ENCODE data around the gene LYZ.

The LYZ gene

GRCh38 chr12:69392179-69392928 is 44.2 kb downstream of the LYZ start:
- H3K27ac ChIP-seq (ENCODE audit: low read length) = no peak overlapping the region
- H3K9me3 ChIP-seq (ENCODE audit: control insufficient read depth in 1 of 2, low read length in 2 of 2) = peaks cover 5% of the 10 kb centered on the region in 2 donors
- no peaks in the 10 kb centered on the region for H3K4me1 ChIP-seq (ENCODE audit: control insufficient read depth in 1 of 2, insufficient read depth in 2 of 2, low read length in 2 of 2)

GRCh38 chr12:69396041-69396440 is 47.9 kb downstream of the LYZ start:
- H3K4me1 ChIP-seq (ENCODE audit: control insufficient read depth in 1 of 2, insufficient read depth in 2 of 2, low read length in 2 of 2) = no peaks in the 10 kb centered on the region

More at GRCh38 chr12:69392179-69392928, 44.2 kb downstream of the LYZ start:
- Histone ChIP-seq H3K36me3 (ENCODE audit: control insufficient read depth in 1 of 2, insufficient read depth in 2 of 2, low read length in 2 of 2) (peaks cover 0 to 13% of the 10 kb centered on the region in 2 donors), H3K27me3 (ENCODE audit: low read depth, low read length) (no peaks in the 10 kb centered on the region), H3K4me3 (ENCODE audit: low read depth in 1 of 2, low read length in 2 of 2) (no peak overlapping the region)

DNA sequence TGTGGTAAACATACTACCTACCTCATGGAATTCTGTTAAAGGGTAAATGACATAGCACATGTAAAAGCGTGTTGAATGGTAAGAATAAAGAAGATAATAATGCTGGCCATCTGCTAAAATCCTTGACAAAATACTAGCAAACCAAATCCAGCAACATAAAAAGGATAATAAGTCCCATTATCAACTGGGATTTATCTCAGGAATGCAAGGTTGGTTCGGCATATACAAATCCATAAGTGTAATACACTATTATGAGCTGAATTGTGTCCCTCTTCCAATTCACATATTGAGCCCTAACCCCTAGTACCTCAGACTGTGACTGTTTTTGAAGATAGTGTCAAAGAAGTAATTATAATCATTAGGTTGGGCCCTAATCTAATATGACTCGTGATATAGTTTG is 48.8 kb downstream of the LYZ start:
- no peak overlapping the region for H3K27ac ChIP-seq (ENCODE audit: low read length)
- H3K27me3 ChIP-seq (ENCODE audit: low read depth, low read length) = no peaks in the 10 kb centered on the region
- H3K4me3 ChIP-seq (ENCODE audit: low read depth in 1 of 2, low read length in 2 of 2) = no peak overlapping the region
- peaks cover 0 to 1% of the 10 kb centered on the region in 2 donors for H3K36me3 ChIP-seq (ENCODE audit: control insufficient read depth in 1 of 2, insufficient read depth in 2 of 2, low read length in 2 of 2)
- no peaks in the 10 kb centered on the region for H3K4me1 ChIP-seq (ENCODE audit: control insufficient read depth in 1 of 2, insufficient read depth in 2 of 2, low read length in 2 of 2)
- peaks cover 5% of the 10 kb centered on the region in 2 donors for H3K9me3 ChIP-seq (ENCODE audit: control insufficient read depth in 1 of 2, low read length in 2 of 2)

More at GRCh38 chr12:69396041-69396440, 47.9 kb downstream of the LYZ start:
- H3K9me3 ChIP-seq (ENCODE audit: control insufficient read depth in 1 of 2, low read length in 2 of 2) = peaks cover 5% of the 10 kb centered on the region in 2 donors
- H3K4me3 ChIP-seq (ENCODE audit: low read depth in 1 of 2, low read length in 2 of 2) = no peak overlapping the region
- H3K27me3 ChIP-seq (ENCODE audit: low read depth, low read length) = no peaks in the 10 kb centered on the region
- no peak overlapping the region for H3K27ac ChIP-seq (ENCODE audit: low read length)
- H3K36me3 ChIP-seq (ENCODE audit: control insufficient read depth in 1 of 2, insufficient read depth in 2 of 2, low read length in 2 of 2) = peaks cover 0 to 9% of the 10 kb centered on the region in 2 donors

DNA sequence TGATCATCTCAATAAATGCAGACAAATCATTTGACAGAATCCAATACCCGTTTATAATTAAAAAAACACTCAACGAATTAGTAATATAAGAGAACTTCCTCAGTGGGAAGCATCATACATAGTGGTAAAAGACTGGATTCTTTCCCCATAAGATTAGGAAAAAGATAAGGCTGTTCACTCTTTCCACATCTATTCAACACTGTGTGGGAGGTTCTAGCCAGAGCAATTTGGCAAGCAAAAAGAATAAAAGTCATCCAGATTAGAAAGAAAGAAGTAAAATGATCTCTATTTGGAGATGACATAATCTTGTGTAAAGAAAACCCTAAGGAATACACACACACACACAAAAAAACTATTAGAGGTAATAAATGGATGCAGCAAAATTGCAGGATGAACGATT is 49.8 kb downstream of the LYZ start:
- no peaks in the 10 kb centered on the region for H3K36me3 ChIP-seq (ENCODE audit: control insufficient read depth in 1 of 2, insufficient read depth in 2 of 2, low read length in 2 of 2)
- H3K4me3 ChIP-seq (ENCODE audit: low read depth in 1 of 2, low read length in 2 of 2) = no peak overlapping the region
- H3K27me3 ChIP-seq (ENCODE audit: low read depth, low read length) = no peaks in the 10 kb centered on the region
- H3K9me3 ChIP-seq (ENCODE audit: control insufficient read depth in 1 of 2, low read length in 2 of 2) = peaks cover 5% of the 10 kb centered on the region in 2 donors
- H3K4me1 ChIP-seq (ENCODE audit: control insufficient read depth in 1 of 2, insufficient read depth in 2 of 2, low read length in 2 of 2) = no peaks in the 10 kb centered on the region
- no peak overlapping the region for H3K27ac ChIP-seq (ENCODE audit: low read length)

- no peak overlapping the region for H3K27ac ChIP-seq (ENCODE audit: low read length)
- H3K9me3 ChIP-seq (ENCODE audit: control insufficient read depth in 1 of 2, low read length in 2 of 2) = peaks cover 2 to 3% of the 10 kb centered on the region in 2 donors
- H3K27me3 ChIP-seq (ENCODE audit: low read depth, low read length) = no peaks in the 10 kb centered on the region
- no peak overlapping the region for H3K4me3 ChIP-seq (ENCODE audit: low read depth in 1 of 2, low read length in 2 of 2)
- H3K36me3 ChIP-seq (ENCODE audit: control insufficient read depth in 1 of 2, insufficient read depth in 2 of 2, low read length in 2 of 2) = no peaks in the 10 kb centered on the region
- no peaks in the 10 kb centered on the region for H3K4me1 ChIP-seq (ENCODE audit: control insufficient read depth in 1 of 2, insufficient read depth in 2 of 2, low read length in 2 of 2)
These were observed 53.8 kb downstream of the LYZ start for GRCh38 chr12:69401940-69402339.
